Measurements from ENCODE around the gene ETV1. TPM values are rescaled to one million over a fixed set of nuclear protein-coding genes. Genes with fewer than 3 reads are reported as not detected.

Gene ETV1
- total RNA-seq, 2 donors from 2014 or later = 6.1 to 9.2 TPM

DNA sequence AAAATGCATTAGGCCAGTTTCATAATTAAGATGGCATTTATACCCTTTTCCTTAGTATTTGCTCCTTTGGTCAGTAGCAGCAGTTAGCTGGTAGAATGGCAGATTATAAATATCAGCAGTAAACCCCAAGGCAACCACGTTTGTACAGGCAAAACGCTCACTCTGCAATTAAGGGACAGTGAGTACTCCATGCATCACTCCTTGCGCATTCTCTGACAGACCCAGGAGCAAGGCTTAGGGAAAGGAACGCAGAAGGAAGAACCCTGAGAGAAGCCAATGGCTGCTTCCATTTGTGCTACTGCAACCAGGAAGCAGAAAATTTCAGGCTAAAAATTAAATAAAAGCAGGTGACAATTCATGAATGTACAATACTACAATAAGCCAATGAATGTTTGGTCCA is 12.9 kb downstream of the ETV1 start:
- Histone ChIP-seq H3K9me3 (no peaks in the 10 kb centered on the region), H3K36me3 (no peaks in the 10 kb centered on the region), H3K4me1 (replicated peaks) (no peaks in the 10 kb centered on the region), H3K27ac (no peak overlapping the region), H3K27me3 (replicated peaks; ENCODE audit: insufficient read depth) (no peaks in the 10 kb centered on the region), H3K4me3 (no peak overlapping the region)
- intact Hi-C loops (cut with DNase I) = no loop called here
- no peak for TF ChIP-seq POLR2AphosphoS5 (IDR thresholded peaks at IDR 0.05)
- TF ChIP-seq, protein P1, sequence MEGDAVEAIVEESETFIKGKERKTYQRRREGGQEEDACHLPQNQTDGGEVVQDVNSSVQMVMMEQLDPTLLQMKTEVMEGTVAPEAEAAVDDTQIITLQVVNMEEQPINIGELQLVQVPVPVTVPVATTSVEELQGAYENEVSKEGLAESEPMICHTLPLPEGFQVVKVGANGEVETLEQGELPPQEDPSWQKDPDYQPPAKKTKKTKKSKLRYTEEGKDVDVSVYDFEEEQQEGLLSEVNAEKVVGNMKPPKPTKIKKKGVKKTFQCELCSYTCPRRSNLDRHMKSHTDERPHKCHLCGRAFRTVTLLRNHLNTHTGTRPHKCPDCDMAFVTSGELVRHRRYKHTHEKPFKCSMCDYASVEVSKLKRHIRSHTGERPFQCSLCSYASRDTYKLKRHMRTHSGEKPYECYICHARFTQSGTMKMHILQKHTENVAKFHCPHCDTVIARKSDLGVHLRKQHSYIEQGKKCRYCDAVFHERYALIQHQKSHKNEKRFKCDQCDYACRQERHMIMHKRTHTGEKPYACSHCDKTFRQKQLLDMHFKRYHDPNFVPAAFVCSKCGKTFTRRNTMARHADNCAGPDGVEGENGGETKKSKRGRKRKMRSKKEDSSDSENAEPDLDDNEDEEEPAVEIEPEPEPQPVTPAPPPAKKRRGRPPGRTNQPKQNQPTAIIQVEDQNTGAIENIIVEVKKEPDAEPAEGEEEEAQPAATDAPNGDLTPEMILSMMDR (IDR thresholded peaks at IDR 0.05) = no peak
- no peak for TF ChIP-seq POLR2A (IDR thresholded peaks at IDR 0.05)
- WGBS = 81% methylated on average over 4 of the region's 4 CpGs
- no peak for DNase-seq (ENCODE audit: low spot score)

DNA sequence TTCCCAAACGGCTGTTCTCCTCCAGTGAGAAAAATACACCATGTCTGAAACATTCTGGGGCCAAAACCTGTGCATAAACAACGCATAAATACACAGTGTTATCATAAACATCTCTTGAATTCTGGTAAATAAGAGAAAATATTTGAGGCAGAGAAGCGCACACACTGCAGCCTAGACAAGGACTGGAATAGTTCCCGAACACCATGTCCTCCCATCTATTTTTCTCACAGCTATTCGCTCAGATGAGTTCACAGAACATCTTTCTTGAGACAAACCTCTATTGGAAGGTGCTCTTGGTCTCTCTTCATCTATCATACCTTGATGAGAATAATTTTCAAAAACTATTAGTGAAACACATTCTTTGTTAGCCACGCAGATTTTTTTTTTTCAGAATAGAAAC is 24.4 kb downstream of the ETV1 start:
- no peaks in the 10 kb centered on the region for H3K27me3 ChIP-seq (replicated peaks; ENCODE audit: insufficient read depth)
- H3K36me3 ChIP-seq = no peaks in the 10 kb centered on the region
- 82% methylated on average over 6 of the region's 6 CpGs for WGBS
- no peak overlapping the region for H3K27ac ChIP-seq
- no peaks in the 10 kb centered on the region for H3K4me1 ChIP-seq (replicated peaks)
- H3K9me3 ChIP-seq = no peaks in the 10 kb centered on the region
- H3K4me3 ChIP-seq = no peak overlapping the region
- DNase-seq (ENCODE audit: low spot score) = no peak
- no peak for TF ChIP-seq POLR2A (IDR thresholded peaks at IDR 0.05)
- TF ChIP-seq, protein P1 (IDR thresholded peaks at IDR 0.05) = no peak
- TF ChIP-seq POLR2AphosphoS5 (IDR thresholded peaks at IDR 0.05) = no peak
- intact Hi-C loops (cut with DNase I) = no loop called here

GRCh38 chr7:13963925-13964324 is 25.5 kb downstream of the ETV1 start:
- no peak overlapping the region for H3K4me3 ChIP-seq
- intact Hi-C loops (cut with DNase I) = no loop called here
- TF ChIP-seq POLR2AphosphoS5 (IDR thresholded peaks at IDR 0.05) (no peak), POLR2A (IDR thresholded peaks at IDR 0.05) (no peak)
- TF ChIP-seq, protein P1 (IDR thresholded peaks at IDR 0.05) = no peak
- H3K9me3 ChIP-seq = no peaks in the 10 kb centered on the region
- no peak for DNase-seq (ENCODE audit: low spot score)
- no peaks in the 10 kb centered on the region for H3K27me3 ChIP-seq (replicated peaks; ENCODE audit: insufficient read depth)
- no peaks in the 10 kb centered on the region for H3K4me1 ChIP-seq (replicated peaks)
- WGBS = 93% methylated on average over 2 of the region's 2 CpGs
- H3K27ac ChIP-seq = no peak overlapping the region
- no peaks in the 10 kb centered on the region for H3K36me3 ChIP-seq

- Histone ChIP-seq H3K27ac (no peak overlapping the region), H3K9me3 (no peaks in the 10 kb centered on the region), H3K27me3 (replicated peaks; ENCODE audit: insufficient read depth) (no peaks in the 10 kb centered on the region), H3K36me3 (no peaks in the 10 kb centered on the region), H3K4me1 (replicated peaks) (no peaks in the 10 kb centered on the region), H3K4me3 (no peak overlapping the region)
- 70% methylated on average over 2 of the region's 2 CpGs for WGBS
- intact Hi-C loops (cut with DNase I) = no loop called here
- DNase-seq (ENCODE audit: low spot score) = no peak
- TF ChIP-seq, protein P1 (IDR thresholded peaks at IDR 0.05) = no peak
- no peak for TF ChIP-seq POLR2AphosphoS5 (IDR thresholded peaks at IDR 0.05)
- no peak for TF ChIP-seq POLR2A (IDR thresholded peaks at IDR 0.05)
Observed at GRCh38 chr7:13955494-13955893, 34.0 kb downstream of the ETV1 start.

GRCh38 chr7:13953368-13953767 is 36.1 kb downstream of the ETV1 start:
- 59% methylated on average over 3 of the region's 3 CpGs for WGBS
- no peak overlapping the region for H3K4me3 ChIP-seq

More at GRCh38 chr7:13953368-13953767, 36.1 kb downstream of the ETV1 start:
- no peaks in the 10 kb centered on the region for H3K27me3 ChIP-seq (replicated peaks; ENCODE audit: insufficient read depth)
- no peaks in the 10 kb centered on the region for H3K36me3 ChIP-seq
- no peak overlapping the region for H3K27ac ChIP-seq
- TF ChIP-seq, protein P1 (IDR thresholded peaks at IDR 0.05) = no peak
- TF ChIP-seq POLR2AphosphoS5 (IDR thresholded peaks at IDR 0.05) (no peak), POLR2A (IDR thresholded peaks at IDR 0.05) (no peak)
- H3K4me1 ChIP-seq (replicated peaks) = no peaks in the 10 kb centered on the region
- intact Hi-C loops (cut with DNase I) = no loop called here
- no peaks in the 10 kb centered on the region for H3K9me3 ChIP-seq
- no peak for DNase-seq (ENCODE audit: low spot score)
